ENCODE results near the gene HS6ST2.

The HS6ST2 gene

DNA sequence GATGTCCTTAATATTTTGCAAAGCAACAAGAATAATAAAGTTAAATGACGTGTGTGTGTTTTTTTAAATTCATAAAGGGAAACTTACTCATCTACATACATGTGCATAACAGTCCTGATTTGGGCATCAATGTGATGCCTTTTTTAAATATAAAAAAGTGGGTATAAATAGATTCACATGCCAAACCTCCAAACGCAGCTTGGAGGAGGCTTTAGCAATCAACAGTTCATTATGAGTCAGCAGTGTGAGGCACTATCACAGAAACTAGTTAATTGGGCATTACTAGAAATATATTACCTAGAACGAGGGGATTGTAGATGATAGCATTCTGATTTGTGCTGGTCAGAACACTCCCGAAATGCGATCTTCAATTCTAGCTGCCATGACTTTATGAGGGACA is 115.1 kb downstream of the HS6ST2 start:
- FAIRE-seq, result no peak

DNA sequence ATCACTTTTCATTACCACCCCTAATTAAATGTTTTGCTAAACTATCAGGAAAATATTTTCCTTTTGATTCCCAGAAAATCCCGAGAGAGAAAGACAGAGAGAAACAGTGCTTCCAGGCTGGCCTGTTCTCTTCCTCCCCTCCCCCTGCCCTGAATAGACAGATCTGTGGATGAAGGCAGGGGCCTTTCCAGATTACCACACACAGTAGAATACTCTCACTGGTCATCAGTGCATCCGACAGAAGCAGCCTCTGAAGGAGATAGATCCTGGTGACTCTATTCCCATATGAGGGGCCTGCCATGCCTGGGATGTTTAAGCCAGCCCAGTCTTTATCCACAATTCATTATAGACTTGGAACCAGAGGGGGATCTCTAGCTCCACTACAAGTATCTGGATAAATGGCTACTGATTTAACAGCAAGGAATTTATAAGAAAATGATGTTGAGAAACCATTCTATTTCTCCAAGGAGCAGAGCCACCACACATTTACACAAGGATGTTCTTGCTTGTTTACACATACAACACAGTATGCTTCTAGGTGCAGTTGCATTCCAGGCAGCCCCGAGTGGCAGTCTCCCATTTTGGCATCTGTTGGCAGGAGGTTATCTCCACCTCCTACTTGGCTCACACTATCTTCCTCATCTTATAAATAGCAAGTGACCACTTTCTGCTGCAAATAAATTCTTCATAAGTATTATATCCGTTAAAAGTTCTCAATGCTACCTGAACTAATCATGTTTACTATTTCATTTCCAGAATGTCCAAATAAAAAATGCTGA is 115.8 kb downstream of the HS6ST2 start:
- no peak for FAIRE-seq

DNA sequence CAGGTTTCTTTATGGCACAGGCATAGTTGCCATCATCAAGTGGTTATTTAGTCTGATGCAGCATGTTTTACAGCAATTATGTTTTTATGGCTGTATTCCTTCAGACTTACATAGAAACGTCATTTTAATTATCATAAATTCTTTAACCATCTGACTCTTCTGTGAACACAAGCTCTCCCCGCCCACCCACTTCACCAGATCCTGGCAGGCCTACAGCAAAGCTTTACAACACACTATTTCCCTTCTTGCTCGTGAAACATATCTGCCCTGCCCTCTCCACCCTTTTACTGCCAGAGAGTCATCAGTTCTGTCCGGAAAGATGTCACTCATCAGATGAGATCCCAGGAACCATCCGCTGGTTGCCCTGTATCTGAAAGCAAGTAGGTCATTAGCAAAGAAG is 120.5 kb downstream of the HS6ST2 start:
- no peak for FAIRE-seq

DNA sequence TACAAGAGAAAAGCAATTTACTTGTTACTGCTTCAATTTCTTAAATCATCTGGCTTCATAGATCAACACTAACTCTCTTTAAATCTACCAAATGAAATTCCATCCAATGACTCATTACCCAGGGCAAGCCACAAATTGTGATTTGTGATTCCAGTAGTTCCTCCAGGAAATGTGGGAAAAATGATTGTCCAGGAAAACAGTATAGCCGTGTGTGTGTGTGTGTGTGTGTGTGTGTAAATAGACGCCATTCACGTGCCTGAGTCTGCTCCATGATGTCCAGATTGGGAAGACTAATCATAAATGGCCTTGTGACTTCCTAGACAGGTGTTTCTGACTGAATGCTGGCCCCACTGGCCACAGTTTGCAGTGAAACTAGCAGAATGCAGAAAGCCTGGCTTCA is 121.3 kb downstream of the HS6ST2 start:
- no peak for FAIRE-seq

DNA sequence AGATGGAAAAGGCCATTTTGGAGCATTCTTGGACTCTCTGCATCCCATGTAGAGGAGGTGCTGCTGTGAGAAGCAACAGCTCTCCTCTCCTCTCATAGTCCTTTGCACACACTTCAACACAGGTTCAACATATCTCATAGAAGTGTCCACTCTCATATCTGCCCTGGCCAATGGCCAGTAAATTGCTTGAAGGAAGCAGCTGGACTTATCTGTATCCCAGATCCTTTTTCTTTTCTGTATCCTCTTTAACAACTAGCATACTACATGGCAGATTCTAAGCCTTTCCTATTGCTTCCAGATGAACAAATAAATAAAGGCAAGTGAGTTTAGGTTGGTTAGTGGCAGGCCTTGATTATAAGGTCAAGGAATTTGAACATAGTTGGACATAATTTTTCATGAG is 122.0 kb downstream of the HS6ST2 start:
- no peak for FAIRE-seq

DNA sequence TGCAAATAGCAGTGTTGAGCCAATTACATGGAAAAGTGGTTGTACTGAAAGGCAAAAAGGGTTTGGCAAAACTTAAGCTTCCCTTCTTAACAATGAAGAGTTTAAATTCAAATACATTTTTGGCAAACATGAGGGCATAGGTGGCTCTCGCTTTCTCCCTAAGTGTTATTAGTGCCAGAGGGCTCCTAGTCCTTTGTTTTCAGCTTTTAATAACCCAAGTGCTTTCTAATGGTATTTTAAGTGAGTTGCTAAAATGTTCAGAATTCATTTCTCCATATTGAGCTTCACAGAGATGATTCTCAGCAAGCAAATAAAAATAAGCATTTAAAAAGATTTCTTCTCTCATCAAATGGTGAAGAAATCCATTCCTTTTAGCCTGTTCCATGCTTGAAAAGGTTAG is 123.7 kb downstream of the HS6ST2 start:
- FAIRE-seq, result no peak

DNA sequence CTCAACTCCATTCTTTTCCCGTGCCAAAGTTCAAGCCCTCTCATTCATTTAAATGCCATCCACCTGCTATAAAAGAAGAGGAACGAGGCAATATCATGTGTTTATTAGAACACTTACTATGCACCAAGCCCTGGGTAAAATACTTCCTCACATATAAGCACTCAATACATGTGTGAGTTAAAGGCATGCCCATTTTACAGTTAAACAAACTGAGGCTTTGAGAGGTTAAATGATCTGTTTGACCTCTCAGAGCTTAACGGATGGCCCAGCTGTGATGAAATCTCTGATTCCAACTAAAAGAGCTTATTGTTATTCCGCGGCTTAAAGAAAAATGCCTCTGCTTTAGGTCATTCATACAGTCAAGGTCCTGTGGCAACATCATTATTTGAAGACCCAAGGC is 124.3 kb downstream of the HS6ST2 start:
- FAIRE-seq, result no peak

DNA sequence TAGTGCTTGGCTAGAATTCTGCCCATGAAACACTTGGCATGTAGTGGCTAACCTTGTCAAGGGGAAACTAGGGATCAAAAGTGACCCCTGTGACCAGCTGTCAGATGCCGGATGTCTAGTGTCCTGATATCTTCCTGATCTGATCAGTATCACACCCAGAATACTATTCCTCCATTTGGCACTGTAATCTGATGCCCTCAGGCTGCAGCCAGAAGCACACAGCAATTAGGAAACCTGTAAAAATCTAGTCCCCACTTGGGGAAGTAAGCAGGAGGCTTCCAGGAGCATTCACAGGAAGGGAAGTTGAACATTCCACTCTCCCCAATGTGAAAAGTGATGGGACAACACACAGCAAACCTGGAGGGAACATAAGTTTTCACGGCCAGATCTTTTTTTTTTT is 125.1 kb downstream of the HS6ST2 start:
- FAIRE-seq, result no peak

DNA sequence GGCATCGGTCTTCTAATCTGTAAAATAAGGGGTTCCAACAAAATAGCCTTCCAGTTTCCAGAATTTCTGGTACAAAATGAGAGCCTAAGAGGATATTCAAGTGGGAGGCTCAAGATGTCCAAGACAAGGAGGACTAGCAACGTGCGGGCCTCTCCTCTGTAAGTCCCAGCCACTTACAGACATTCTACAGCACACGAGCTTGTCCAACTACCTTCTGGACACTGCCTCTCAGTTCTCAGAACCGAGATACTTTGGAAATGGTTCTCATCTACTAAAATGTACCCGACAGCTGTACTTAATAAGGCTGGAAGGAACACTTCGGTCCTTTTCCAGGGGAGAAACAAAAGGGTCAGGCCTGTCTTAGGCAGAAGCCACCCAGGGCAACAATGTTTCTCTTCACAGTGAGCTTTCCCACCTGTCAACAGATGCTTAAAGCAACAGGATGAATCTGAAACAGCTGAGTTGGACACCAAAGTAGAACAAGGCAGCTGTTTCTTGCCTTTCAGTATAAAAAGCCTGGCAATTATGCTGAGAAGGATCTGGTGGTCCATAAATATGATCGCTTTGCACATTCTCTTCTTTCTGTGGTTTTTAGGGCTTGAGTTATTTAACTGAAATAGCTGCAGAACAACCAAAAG is 127.0 kb downstream of the HS6ST2 start:
- no peak for FAIRE-seq

DNA sequence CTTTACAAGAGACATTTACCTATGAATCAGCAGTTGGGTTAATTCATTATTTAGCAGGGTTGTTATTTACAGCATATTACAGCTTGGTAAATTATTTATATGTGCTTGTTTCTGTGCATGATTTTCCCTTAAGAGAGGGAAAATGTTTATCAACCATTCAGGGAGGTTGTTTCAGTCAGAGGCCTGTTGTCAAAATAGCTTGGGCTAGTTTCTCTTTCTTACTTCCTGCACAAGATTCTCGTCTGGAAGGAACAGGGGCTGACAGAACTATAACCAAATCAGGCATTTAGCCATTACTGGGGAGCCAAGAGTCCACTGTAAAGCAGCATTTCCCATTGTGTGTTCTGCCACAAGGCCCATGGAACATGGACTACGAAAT is 135.8 kb downstream of the HS6ST2 start:
- no peak for FAIRE-seq

DNA sequence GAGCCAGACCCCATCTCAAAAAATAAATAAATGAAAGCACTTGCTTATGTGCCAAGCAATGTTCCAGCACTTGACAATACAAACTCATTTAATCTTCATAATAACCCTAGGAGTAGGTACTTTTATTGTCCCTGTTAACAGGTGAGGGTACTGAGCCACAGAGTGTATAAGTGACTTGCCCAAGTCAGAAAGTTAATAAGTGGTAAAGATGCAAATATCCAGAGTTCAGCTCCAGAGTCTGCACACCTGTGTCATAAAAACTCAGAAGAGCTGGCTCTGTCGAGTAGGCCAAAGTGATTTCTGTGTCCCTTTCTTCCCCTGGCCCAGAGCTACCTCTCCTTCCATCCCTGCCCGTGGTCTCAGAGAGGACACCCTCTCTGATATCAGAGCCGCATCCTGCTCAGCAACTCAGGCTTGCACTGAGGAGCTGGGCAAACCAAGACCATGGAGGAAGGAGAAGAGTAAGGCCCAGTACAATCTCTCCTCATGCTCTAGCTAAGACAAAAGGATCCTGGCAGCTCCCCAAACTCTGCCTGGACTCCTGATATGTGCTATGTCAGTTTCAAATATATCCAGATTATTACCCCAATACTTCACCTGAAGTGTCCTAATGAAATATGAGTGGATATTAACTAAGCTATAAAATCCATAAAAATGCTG is 136.3 kb downstream of the HS6ST2 start:
- FAIRE-seq, result no peak

DNA sequence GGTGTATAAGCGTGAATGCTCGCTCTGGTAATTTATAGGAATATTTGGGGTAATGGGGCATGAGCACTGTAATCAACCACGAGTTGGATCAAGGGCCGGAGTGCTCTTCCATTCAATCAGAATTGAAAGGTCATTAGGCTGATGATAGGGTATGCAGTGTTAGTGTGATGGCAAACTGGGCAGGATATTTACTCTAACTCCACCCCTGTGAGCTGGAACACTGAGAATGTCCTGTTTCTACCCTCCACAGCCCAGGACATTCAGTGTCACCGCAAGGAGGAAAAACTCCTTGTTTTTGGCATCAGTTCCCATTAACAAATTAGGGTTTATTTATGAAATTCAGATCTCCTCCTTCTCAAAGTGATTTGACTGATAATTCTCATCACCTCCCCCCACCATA is 137.8 kb downstream of the HS6ST2 start:
- no peak for FAIRE-seq

DNA sequence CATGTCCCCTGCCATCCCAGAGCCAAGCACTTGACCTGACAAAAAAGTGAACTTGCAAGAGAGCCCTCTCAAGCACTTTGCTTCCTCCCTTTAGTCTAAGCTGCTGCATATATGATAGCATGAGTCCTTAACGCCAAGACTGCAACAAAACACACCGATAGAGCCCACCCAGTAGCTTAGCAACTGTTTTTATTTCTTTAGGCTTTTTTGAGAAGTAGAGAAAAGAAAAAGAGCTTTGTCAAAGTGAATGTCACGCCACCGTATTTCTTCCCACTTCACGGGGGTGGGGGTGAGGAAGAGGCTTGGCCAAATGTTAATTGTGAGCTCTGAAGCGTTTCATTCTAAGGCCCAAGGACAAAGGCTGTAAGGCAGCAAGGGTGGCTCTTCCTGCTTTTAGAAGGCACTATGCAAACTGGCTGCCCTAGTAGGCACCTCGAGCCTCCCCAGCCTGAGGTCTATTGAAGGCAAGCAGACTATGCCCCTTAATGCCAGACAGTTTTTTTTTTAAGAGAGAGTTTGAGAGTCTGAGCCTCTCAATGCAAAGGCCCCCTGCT is 138.6 kb downstream of the HS6ST2 start:
- FAIRE-seq, result no peak

DNA sequence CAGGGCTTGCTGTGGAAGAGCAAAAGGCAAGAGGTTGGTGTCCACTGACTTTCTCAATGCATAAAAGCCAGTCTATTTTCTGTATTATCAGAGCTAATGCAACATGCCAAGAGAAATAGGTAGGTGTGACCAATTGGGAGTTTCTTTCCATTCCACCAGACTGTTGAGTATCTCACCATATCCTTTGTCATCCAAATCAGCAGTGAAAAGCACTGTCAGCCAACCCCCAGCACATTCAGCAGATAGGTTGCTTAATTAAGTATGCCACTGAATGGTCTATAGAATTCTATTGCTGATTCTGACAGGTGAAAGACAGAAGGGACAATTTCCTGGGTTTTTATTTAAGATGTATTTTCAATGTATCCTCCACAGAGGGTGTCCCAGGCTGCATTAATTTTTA is 139.8 kb downstream of the HS6ST2 start:
- FAIRE-seq, result no peak

DNA sequence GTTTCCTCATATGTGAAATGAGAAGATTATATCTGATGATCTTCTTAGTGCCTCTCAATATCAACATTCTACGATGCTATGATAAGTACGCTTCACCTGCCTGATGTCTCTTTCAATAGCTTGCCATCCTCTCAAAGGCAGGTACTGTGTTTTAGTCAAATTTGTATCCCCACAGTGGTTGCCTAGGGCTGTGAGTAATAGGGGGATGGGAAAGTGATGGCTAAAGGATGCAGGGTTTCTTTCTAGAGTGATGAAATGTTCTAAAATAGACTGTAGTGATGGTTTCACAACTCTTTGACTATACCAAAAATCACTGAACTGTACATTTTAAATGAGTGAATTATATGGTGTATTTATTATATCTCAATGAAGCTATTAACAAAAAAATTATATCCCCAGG is 142.8 kb downstream of the HS6ST2 start:
- FAIRE-seq, result no peak

DNA sequence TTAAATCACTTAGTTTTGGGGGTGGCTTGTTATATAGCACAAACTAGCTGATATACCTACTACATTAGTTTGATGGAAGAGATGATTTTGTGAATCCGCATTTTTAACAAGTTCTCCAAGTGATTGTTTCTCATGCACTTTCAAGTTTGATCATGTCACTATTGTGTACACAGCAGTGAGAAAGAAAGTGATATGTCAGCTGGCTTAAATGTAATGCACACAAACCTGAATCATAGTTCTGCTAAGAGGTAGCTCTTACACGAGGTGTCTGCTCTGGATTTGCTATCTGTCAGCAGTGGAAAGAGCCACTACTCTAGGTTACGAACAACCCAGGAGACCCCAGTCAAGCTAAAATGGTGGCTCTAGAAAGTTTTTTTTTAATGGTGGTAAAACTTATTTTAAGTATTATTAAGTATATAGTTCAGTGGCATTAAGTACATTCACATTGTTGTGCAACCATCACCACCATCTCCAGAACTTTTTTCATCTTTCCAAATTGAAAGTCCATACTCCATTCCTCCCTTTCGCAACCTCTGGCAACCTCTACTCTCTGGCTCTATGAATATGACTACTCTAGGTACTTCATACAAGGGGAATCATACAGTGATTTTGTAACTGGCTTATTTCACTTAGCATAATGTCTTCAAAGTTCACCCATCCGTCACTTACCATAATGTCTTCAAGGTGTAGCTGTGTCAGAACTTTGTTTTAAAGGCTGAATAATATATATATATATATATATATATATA is 147.3 kb downstream of the HS6ST2 start:
- FAIRE-seq, result no peak

DNA sequence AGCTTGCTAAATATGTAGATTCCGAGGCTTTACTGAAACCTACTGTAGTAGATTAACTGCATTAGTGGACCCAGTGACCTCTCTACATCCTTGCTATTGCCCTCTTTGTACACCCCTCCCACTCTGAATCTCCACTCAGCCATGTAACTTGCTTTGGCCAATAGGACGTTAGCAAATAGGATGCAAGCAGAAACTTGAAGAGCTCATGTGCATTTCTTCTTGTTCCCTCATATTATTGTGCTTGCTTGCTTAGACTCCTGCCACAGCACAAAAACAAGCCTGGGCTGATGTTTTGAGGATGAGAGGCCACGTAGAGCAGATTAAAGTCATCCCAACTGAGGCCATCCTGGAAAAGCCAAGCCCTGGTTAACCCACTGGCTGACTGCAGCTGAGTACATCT is 147.9 kb downstream of the HS6ST2 start:
- FAIRE-seq, result no peak

DNA sequence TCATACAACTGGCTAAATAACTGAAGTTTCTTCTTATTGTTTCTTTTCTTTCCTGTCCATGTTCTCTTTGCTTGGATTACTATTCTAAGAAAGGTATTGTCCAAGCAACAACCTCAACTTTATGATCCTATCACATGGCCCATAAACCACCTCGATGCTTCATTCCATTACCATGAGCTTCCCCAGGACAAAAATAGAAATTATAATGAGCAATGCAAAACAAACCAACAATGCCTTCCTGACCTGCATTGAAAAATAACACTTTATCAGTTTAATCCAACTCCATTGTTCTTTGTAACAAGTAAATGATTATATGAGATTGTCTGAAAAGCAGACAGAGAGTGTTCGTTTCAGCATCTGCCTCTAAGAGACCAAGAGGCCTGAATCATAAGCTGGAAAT is 148.8 kb downstream of the HS6ST2 start:
- no peak for FAIRE-seq

DNA sequence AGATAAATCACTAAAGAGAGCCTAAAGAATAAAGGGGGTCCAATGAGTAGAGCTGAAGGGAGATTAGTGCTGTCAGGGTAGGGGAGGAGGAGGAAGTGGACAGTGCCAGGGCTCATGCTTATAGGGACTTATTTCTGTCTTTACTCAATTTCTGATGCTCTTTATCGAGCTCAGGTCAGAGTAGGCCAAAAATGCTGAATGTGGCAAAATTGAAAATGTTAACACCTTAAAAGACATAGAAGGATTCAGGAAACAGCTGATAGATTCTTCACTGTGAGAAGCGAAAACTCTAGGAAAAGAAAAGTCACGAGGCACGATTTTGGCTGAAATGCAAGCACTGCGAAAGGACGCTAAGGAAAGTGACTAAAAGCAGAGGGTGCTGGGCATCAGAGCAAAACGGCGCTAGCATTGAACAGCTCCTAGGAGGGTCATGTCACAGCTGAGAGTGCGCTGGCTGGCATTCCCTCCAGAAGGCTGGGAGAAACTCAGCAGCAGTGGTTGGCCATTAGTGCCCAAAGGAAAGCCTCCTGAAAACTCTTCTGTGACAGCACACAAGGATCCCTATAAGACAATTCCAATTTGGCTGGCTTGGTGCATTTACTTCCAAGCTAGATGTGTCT is 150.9 kb downstream of the HS6ST2 start:
- FAIRE-seq, result no peak

DNA sequence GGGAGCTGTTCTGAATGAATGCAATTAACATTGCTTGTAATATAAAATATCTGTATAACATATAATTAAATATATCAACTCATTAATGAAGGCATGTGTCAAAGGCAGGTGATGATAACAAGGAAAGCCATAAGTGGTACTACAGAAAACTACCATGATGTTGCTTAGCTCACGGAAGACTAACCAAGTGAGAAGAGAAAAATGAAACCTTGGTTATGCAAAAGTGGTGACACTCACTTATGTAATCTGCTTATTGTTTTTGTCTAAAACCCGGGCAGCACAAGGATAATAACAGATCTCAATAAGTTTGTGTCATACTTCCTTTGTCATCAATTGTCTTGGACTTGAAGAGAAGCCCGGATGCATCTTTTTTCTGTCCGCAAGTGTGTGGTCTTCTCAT is 156.4 kb downstream of the HS6ST2 start:
- no peak for FAIRE-seq

DNA sequence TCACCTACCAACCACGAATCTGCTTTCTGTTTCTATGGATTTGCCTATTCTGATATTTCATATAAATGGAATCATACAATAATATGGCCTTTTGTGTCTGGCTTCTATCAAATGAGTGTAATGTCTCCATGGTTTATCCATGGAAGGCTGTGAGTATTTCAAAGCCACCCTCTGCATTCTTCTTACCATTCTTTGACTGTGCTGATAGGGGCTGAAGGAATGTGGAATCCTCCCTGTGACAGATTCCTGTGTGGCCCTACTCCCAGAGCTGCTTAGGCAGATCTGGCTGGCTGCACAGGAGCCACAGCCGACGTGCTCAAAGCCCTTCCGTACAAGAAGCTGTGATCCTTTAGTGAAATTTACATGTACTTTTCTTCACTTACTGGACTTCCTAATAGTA is 163.2 kb downstream of the HS6ST2 start:
- FAIRE-seq, result no peak

DNA sequence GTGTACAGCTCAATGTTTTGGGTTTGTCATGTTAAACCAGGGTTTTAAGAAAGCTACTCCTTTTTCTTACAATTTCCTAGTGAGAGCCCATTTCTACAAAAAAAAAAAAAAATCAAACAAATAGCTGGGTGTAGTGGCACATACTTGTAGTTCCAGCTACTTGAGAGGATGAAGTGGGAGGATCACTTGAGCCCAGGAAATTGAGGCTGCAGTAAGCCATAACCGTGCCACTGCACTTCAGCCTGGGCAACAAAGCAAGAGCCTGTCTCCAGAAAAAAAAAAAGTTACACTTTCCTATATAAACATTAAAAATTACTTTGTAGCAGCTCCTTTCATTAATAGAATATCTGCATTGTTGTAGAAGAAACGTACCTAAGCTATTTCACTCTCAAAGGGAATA is 166.7 kb downstream of the HS6ST2 start:
- no peak for FAIRE-seq

DNA sequence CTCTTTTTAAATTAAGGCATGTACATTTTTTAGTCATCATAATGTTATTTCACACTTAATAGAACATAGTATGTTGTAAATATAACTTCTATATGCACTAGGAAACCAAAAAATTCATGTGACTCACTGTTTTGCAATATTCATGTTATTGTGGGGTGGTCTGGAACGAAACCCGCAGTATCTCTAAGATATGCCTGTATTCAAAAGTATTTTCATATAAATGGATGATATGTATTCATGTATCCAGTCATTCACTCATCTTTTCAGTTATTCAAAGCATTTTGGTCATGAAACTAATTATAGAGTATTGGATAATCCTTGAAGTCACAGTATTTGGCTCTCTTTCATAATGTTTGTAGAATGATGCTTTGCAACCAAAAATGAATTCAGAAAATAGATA is 168.1 kb downstream of the HS6ST2 start:
- FAIRE-seq, result no peak
